SK-N-SH (cell line): ENCODE measurements around the gene LY6G5C.

Experiments
- EZH2phosphoT487 ChIP-seq: fragments of 200-600 bp; sonication (generic); IDR thresholded peaks from 2 replicates; pipeline ENCODE4 v1.6.1; 2017; ENCODE audit warnings: low read depth, mixed run types, mild to moderate bottlenecking, antibody characterized with exemption, moderate library complexity, borderline replicate concordance
- FOXM1 ChIP-seq: IDR thresholded peaks from 2 replicates; pipeline ENCODE4 v1.4.0; 2012; ENCODE audit warnings: low read depth, mild to moderate bottlenecking
- GABPA ChIP-seq: IDR thresholded peaks from 2 replicates; pipeline ENCODE4 v1.4.0; 2012; ENCODE audit warnings: low read depth, mild to moderate bottlenecking
- MXI1 ChIP-seq: IDR thresholded peaks from 2 replicates; pipeline ENCODE4 v1.6.1; 2012; ENCODE audit warnings: mild to moderate bottlenecking, low read depth, low read length, improper control_type of control experiment
- RAD21 ChIP-seq: IDR thresholded peaks from 2 replicates; pipeline ENCODE4 v1.6.1; 2012; ENCODE audit warnings: mild to moderate bottlenecking, low read length
- SMC3 ChIP-seq: IDR thresholded peaks from 2 replicates; pipeline ENCODE4 v1.6.1; 2012; ENCODE audit warnings: low read depth, low read length, improper control_type of control experiment
- YY1 ChIP-seq: IDR thresholded peaks from 2 replicates; pipeline ENCODE4 v1.4.0; 2012; ENCODE audit warnings: low read depth, mild to moderate bottlenecking
- TF ChIP-seq, protein P1 (sequence below): fragments of 200-600 bp; sonication (generic); IDR thresholded peaks from 2 replicates; pipeline ENCODE4 v1.6.1; 2017; ENCODE audit warnings: antibody characterized with exemption, mild to moderate bottlenecking, moderate library complexity
- TF ChIP-seq, protein P2 (sequence below): IDR thresholded peaks from 2 replicates; pipeline ENCODE4 v1.6.1; 2012; ENCODE audit warnings: mild to moderate bottlenecking, low read depth, low read length, moderate library complexity
- TF ChIP-seq, protein P3 (sequence below): IDR thresholded peaks from 2 replicates; pipeline ENCODE4 v1.4.0; 2012; ENCODE audit warnings: low read depth, borderline replicate concordance
- TF ChIP-seq, protein P4 (sequence below): fragments of 150-350 bp; IDR thresholded peaks from 2 replicates; pipeline ENCODE4 v1.6.1; 2017; ENCODE audit warnings: antibody characterized with exemption, low read length, low read depth, borderline replicate concordance
- TF ChIP-seq, protein P5 (sequence below): IDR thresholded peaks from 2 replicates; pipeline ENCODE4; 2012
- TF ChIP-seq, protein P6 (sequence below): IDR thresholded peaks from 2 replicates; pipeline ENCODE4 v1.4.0; 2012; ENCODE audit warnings: low read depth, borderline replicate concordance

DNA sequence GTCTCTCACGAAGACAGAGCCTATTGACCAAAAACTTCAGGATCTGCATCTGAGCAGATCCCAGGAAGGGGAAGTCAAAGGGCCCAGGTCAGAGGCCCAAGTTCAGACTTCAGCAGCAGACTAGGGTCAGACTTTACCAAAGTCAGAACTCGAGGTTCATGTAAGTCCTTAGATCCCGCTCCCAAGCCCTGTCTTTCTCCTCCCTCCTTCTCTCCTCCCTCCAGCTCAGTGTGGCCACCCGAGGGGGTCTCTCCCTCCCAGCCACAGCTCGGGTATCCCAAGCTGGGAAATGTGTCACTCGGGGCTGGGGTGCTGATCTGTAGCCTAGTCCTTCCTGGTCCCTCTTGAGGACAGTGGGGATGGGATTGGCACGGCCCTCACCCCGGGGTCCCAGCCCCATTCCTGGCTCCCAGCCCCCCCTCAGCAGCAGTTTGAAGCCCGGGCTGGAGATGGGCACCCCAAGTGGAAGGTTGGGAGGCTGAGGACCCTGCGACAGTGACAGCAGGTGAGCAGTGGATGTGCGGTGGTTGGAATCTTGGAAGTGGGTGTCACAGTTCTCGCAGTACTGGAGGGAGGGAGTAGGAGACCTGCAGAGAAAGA lies 18.6 kb downstream of the LY6G5C start:
- TF ChIP-seq, protein P1, sequence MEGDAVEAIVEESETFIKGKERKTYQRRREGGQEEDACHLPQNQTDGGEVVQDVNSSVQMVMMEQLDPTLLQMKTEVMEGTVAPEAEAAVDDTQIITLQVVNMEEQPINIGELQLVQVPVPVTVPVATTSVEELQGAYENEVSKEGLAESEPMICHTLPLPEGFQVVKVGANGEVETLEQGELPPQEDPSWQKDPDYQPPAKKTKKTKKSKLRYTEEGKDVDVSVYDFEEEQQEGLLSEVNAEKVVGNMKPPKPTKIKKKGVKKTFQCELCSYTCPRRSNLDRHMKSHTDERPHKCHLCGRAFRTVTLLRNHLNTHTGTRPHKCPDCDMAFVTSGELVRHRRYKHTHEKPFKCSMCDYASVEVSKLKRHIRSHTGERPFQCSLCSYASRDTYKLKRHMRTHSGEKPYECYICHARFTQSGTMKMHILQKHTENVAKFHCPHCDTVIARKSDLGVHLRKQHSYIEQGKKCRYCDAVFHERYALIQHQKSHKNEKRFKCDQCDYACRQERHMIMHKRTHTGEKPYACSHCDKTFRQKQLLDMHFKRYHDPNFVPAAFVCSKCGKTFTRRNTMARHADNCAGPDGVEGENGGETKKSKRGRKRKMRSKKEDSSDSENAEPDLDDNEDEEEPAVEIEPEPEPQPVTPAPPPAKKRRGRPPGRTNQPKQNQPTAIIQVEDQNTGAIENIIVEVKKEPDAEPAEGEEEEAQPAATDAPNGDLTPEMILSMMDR = no peak
- TF ChIP-seq YY1 = no peak
- TF ChIP-seq, protein P2, sequence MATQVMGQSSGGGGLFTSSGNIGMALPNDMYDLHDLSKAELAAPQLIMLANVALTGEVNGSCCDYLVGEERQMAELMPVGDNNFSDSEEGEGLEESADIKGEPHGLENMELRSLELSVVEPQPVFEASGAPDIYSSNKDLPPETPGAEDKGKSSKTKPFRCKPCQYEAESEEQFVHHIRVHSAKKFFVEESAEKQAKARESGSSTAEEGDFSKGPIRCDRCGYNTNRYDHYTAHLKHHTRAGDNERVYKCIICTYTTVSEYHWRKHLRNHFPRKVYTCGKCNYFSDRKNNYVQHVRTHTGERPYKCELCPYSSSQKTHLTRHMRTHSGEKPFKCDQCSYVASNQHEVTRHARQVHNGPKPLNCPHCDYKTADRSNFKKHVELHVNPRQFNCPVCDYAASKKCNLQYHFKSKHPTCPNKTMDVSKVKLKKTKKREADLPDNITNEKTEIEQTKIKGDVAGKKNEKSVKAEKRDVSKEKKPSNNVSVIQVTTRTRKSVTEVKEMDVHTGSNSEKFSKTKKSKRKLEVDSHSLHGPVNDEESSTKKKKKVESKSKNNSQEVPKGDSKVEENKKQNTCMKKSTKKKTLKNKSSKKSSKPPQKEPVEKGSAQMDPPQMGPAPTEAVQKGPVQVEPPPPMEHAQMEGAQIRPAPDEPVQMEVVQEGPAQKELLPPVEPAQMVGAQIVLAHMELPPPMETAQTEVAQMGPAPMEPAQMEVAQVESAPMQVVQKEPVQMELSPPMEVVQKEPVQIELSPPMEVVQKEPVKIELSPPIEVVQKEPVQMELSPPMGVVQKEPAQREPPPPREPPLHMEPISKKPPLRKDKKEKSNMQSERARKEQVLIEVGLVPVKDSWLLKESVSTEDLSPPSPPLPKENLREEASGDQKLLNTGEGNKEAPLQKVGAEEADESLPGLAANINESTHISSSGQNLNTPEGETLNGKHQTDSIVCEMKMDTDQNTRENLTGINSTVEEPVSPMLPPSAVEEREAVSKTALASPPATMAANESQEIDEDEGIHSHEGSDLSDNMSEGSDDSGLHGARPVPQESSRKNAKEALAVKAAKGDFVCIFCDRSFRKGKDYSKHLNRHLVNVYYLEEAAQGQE = no peak
- no peak for TF ChIP-seq FOXM1
- TF ChIP-seq, protein P3, sequence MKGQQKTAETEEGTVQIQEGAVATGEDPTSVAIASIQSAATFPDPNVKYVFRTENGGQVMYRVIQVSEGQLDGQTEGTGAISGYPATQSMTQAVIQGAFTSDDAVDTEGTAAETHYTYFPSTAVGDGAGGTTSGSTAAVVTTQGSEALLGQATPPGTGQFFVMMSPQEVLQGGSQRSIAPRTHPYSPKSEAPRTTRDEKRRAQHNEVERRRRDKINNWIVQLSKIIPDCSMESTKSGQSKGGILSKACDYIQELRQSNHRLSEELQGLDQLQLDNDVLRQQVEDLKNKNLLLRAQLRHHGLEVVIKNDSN = no peak
- TF ChIP-seq, protein P4, sequence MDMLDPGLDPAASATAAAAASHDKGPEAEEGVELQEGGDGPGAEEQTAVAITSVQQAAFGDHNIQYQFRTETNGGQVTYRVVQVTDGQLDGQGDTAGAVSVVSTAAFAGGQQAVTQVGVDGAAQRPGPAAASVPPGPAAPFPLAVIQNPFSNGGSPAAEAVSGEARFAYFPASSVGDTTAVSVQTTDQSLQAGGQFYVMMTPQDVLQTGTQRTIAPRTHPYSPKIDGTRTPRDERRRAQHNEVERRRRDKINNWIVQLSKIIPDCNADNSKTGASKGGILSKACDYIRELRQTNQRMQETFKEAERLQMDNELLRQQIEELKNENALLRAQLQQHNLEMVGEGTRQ = no peak
- TF ChIP-seq GABPA = no peak
- TF ChIP-seq, protein P5, sequence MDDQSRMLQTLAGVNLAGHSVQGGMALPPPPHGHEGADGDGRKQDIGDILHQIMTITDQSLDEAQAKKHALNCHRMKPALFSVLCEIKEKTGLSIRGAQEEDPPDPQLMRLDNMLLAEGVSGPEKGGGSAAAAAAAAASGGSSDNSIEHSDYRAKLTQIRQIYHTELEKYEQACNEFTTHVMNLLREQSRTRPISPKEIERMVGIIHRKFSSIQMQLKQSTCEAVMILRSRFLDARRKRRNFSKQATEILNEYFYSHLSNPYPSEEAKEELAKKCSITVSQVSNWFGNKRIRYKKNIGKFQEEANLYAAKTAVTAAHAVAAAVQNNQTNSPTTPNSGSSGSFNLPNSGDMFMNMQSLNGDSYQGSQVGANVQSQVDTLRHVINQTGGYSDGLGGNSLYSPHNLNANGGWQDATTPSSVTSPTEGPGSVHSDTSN = no peak
- TF ChIP-seq MXI1 = no peak
- TF ChIP-seq, protein P6, sequence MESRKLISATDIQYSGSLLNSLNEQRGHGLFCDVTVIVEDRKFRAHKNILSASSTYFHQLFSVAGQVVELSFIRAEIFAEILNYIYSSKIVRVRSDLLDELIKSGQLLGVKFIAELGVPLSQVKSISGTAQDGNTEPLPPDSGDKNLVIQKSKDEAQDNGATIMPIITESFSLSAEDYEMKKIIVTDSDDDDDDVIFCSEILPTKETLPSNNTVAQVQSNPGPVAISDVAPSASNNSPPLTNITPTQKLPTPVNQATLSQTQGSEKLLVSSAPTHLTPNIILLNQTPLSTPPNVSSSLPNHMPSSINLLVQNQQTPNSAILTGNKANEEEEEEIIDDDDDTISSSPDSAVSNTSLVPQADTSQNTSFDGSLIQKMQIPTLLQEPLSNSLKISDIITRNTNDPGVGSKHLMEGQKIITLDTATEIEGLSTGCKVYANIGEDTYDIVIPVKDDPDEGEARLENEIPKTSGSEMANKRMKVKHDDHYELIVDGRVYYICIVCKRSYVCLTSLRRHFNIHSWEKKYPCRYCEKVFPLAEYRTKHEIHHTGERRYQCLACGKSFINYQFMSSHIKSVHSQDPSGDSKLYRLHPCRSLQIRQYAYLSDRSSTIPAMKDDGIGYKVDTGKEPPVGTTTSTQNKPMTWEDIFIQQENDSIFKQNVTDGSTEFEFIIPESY = no peak
- TF ChIP-seq RAD21 = no peak
- TF ChIP-seq SMC3 = no peak
- no peak for TF ChIP-seq EZH2phosphoT487
